Stimulated activated CD8-positive, alpha-beta memory T cell treated with anti-CD3 and anti-CD28 coated beads, Interleukin-4, amount 100 ng/mL, for 24 hours (primary cell): ENCODE measurements around the gene ELAVL4.

ENCODE experiments used
- DNase-seq: peaks from one replicate; pipeline ENCODE4 v3.0.0-alpha.2; 2020; ENCODE audit warnings: low read depth

ELAVL4 gene

GRCh38 chr1:50108497-50109059 lies at the start of gene ELAVL4:
Gene ELAVL4 (plus strand): TSS chr1:50108920. CDS start chr1:50109190, 270 bp downstream.
- no peak for DNase-seq

GRCh38 chr1:50060279-50060678 lies 48.4 kb upstream of the ELAVL4 start:
- DNase-seq = no peak

DNA sequence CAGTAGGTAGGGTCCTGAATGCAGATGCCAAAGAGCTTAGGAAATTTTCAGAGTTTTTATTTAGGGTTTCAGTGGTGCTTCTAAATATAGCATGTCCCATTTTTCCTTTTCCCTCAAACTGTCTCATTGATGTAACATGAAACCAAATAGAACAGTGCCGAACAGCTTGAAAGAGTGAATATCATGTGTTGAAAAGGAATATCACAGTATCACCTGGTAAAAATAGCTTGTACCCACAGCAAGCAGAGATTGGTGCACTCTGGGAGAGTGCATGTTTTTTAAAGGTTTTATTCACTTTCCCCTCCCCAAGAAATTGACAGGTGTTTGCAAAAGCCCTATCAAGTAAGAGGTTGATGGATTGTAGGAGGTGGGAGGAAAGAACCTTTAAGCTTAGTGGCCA lies 41.9 kb upstream of the ELAVL4 start:
- DNase-seq = no peak

DNA sequence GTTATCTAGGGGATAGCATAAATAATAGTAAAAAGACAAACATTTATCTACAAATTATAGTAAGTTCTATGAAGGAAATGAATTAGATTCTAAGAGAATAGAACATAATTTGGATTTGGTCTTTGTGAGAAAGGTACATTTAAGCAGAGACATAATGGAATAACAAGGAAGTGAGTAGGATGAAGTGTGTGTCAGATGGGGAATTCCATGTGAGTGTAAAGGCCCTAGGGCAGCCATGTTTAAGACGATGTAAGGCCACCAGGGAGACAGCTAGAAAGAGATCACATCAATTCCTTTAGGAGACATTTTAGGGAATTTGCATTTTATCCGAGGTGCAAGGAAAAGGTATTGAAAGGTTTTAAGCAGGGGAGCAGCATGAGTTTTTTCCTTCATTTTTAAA lies 33.8 kb upstream of the ELAVL4 start:
- DNase-seq = no peak

- DNase-seq = no peak
Measured at GRCh38 chr1:50077273-50077672, 31.4 kb upstream of the ELAVL4 start.

- no peak for DNase-seq
Measured at GRCh38 chr1:50080904-50081586, 27.7 kb upstream of the ELAVL4 start.

DNA sequence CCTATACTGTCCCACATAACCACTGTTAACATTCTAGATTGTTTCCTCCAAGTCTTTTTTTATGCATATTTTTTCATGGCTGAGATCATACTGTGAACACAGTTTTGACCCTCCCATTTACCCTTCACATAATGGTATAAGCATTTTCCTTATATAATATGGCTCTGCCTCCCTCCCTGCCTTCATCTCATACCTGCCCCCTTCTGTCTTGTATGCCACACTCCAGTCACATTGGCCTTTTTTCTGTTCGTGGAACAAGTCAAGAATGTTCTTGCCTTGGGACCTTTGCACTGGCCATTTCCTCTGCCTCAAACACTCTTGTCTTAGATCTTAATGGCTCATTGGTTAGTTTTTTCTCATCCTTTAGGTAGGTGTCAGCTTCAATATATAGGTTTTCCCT lies 24.3 kb upstream of the ELAVL4 start:
- no peak for DNase-seq

DNA sequence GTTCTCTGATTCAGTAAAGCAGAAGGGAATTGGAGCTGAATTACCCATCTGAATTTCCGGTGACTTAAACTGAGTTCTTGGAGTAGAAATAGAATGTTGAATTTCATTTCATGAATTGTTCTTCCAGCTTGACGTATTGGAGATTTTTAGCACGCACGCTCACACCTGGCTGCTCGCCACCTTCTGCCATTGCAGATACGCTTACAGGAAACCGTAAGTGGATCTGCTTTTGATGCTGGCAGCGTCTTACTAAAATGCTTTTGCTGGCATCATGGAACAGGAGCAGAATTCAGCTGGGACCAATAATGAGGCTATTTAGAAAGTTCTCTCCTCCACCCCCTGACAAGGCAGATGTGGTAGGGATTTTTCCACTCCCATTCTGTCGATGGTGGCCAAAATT lies 17.7 kb upstream of the ELAVL4 start:
- DNase-seq = no peak

GRCh38 chr1:50095716-50096115 lies 13.0 kb upstream of the ELAVL4 start:
- DNase-seq = no peak

GRCh38 chr1:50097021-50097679 lies 11.6 kb upstream of the ELAVL4 start:
- no peak for DNase-seq

GRCh38 chr1:50097791-50098190 lies 10.9 kb upstream of the ELAVL4 start:
- no peak for DNase-seq

- DNase-seq = no peak
Measured at GRCh38 chr1:50098591-50099021, 10.1 kb upstream of the ELAVL4 start.

- no peak for DNase-seq
Measured at GRCh38 chr1:50099654-50100053, 9.1 kb upstream of the ELAVL4 start.

GRCh38 chr1:50103615-50104081 lies 5.1 kb upstream of the ELAVL4 start:
- DNase-seq = no peak

DNA sequence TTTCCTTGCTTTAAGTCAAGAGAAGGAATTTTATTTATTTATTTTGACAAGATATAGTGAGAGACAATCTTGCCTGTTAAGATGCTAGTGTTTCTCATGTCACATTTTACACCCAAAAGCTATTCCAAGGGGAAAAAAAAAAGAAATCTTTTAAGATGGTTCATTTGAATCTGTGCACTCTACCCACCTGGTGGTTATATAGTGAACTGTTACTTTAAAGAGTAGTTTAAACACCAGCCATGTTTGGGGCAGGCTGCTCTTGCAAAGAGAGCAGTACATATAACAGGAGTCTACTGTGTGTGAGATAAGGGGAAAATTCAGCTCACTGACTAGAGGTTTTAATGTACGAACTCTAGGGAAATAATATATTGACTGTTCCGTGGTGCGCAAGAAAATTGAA lies 3.3 kb upstream of the ELAVL4 start:
- DNase-seq = no peak

- no peak for DNase-seq
Measured at GRCh38 chr1:50106095-50106761, 2.5 kb upstream of the ELAVL4 start.

GRCh38 chr1:50109116-50109515 lies 396 bp downstream of the ELAVL4 start:
- DNase-seq = no peak

DNA sequence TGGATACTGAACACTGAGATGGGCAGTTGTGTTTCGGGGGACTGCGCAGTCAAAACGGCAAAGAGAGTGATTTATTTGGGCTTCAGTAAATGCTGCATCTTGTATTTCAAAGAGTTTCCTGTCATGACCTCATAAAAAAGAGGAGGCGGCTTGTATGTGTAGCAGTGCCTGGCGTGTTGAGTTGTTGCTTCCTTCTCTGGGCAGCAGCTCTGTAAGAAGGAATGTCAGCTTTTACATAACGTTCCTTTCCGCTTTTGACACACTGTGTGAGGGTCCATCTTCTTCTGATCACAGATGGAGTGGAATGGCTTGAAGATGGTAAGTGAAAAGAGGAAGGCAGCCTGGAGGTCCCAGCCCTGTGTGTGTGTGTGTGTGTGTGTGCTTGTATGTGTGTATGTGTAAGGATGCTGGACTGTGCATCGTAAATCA lies 941 bp downstream of the ELAVL4 start:
- DNase-seq = no peak

- DNase-seq = no peak
Measured at GRCh38 chr1:50110151-50110550, 1.4 kb downstream of the ELAVL4 start.

GRCh38 chr1:50110656-50111055 lies 1.9 kb downstream of the ELAVL4 start:
- DNase-seq = no peak

DNA sequence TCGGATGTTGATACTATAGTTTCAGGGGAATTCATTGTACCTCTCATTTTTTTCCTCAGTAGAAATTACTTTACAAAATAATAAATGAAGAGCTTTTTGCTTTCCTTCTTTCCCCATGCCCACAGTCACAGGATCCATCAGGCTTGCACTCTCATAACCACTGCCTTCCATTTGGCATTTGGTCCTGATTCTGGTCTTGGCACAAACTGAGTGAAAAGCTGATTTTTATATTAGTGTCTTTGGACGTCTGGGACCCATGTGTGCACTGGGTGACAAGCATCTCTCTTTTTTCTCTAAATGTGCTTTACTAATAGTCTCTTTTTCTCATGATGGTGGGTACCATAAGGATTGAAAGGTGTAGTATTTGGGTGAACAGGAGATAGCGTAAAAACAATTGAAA lies 2.8 kb downstream of the ELAVL4 start:
- no peak for DNase-seq

DNA sequence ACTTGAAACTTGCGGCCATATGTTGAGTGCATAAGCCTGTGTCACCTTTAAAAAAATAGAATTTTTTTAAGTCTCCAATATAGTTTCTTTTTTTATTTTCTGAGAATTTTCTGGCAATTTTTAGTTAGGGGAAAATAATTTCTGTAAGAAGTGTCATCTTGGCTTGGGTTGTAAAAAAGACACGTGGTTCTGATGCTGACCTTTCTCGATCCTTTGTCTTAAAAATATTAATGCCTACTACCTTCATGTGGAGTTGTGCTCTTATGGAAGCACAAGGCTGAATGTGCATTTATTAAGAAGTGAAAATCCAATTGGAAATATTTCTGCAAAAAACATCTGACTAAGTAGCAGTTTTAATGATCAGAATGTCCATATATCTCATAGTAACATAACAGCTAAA lies 3.5 kb downstream of the ELAVL4 start:
- DNase-seq = no peak

- no peak for DNase-seq
Measured at GRCh38 chr1:50123071-50123470, 14.4 kb downstream of the ELAVL4 start.
